GM21528 (cell line): ENCODE data around the gene ITGB2.
"Not testable (repeated sequence)": the region's sequence is repeated elsewhere in the genome, so short reads cannot be mapped to it uniquely, and the experiment has no call there.

Experiments used
- ATAC-seq: cut with Tn5 transposase; IDR thresholded peaks from one replicate; pipeline ENCODE4 v1.9.1; 2021; ENCODE audit warnings: mild to moderate bottlenecking, moderate library complexity; ENCODE audit not compliant: unreplicated experiment, low FRiP score

ITGB2 gene

GRCh38 chr21:44927587-44928461, 7.1 kb upstream of the ITGB2 start:
- ATAC-seq, result no peak

DNA sequence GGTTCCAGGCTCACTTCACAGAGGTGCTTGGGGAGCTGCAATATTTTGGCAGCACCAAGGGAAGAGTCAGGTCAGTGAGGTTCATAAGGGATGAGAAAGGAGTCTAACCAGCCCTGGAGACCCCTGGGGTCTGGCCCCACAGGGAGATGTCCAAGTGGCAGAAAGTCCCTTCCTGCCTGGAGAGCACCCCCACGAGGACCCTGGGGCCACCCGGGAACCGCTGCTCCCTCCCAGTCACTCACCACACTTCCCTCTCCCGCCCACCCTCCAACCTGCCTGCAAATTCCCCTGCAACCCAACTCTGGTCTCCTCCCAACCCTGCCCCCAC, 6.5 kb upstream of the ITGB2 start:
- ATAC-seq, result no peak

- no peak for ATAC-seq
Observed at GRCh38 chr21:44926331-44927101, 5.8 kb upstream of the ITGB2 start.

GRCh38 chr21:44925378-44925755, 4.7 kb upstream of the ITGB2 start:
- no peak for ATAC-seq

DNA sequence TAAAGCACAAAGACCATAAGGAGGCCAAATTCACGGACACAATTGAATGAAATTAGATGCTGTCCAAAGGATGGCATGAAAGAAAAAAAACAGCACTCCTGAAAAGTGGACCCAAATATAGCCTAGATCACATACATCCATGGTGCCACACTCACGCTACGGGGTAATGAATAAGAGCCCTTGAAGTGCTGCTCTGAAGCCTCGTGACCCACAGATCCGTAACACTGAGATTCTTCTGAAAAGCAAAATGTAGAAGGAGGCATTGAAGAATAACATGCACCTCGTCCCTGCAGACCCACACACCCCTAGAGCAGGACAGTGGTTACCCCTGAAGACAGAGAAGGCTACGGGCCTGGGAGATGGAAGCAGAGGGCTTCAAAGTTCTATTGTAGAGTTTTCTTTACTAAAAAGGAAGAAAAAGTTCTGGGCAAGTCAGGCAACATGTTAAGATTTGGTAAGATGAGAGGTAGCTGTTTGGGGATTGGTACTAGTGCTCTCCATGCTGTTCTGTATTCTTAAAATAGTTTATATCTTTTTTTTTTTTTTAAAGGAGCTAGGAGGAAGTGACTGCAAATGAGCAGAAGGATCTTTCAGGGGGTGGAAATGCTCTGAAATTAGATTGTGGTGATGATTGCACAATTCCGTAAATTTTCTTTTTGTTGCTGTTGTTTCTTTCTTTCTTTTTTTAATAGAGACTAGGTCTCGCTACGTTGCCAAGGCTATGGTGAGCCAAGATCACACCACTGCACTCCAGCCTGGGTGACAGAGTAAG, 4.1 kb upstream of the ITGB2 start:
- ATAC-seq, result no peak

GRCh38 chr21:44923480-44924084, 2.9 kb upstream of the ITGB2 start:
- no peak for ATAC-seq

- ATAC-seq, result no peak
Observed at GRCh38 chr21:44921928-44922327, 1.2 kb upstream of the ITGB2 start.

- ATAC-seq, result peak; percentile 11
Observed at GRCh38 chr21:44919913-44920693, 596 bp downstream of the ITGB2 start.

DNA sequence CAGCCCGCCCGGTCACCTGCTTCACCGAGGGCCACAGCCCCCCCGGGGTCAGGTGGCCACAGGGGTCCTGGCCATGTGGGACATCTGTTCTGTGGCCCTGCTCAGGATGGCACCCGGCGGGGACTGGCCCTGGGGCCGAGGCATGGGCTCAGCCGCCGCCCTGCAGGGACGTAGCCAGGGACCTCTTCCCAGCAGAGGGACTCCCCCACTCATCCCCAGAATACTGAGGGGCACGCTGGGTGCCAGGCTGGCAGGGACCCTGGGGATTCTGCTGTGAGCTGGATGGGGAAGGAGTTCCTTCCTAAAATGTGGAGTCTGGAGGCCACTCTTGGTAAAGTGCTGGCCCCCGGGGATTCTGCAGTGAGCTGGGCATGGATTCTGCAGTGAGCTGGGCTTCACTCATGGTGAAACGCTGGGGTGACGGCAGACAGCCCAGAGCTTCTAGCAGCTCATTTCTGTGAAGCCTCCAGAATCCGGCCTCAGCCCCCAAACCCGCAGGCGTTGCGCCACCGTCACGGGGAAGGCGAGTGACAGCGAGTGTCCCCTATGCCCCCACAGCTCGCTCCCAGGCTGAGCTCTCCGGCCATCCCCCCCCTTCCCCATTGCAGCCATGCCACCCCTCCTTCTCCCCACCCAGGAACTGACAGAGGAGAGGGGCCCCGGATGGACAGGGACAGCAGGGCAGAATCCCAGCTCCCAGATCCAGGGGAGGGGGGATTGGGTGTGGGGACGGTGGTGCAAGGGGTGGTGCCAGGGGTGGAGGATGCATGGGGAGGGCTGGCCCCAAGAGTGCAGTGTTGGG, 1.4 kb downstream of the ITGB2 start:
- ATAC-seq, result no peak

DNA sequence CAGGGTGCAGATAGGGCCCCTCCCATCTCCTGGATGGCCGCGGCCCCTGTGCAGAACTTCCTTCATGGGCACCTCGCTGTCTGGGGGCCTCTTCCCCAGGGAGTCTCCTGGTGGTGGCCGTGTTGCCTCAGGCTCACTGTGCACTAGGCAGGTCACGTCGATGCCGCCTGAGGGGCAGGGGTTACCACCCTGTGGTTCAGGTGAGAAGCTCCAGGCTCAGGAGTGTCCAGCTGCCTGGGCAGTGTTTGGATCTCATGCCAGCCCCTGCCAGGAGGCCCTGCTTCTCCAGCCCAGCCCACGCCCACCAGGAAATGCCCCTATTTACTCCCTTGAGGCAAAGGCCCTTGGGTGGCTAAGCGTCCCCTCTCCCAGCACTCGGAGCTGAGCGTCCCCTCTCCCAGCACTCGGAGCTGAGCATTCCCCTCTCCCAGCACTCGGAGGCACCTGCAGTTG, 2.1 kb downstream of the ITGB2 start:
- ATAC-seq, result no peak

- no peak for ATAC-seq
Observed at GRCh38 chr21:44918107-44918470, 2.6 kb downstream of the ITGB2 start.

- no peak for ATAC-seq
Observed at GRCh38 chr21:44917446-44918106, 3.1 kb downstream of the ITGB2 start.

GRCh38 chr21:44916965-44917364, 3.7 kb downstream of the ITGB2 start:
- ATAC-seq, result no peak

- ATAC-seq, result no peak
Observed at GRCh38 chr21:44914176-44914874, 6.4 kb downstream of the ITGB2 start.

- ATAC-seq, result no peak
Observed at GRCh38 chr21:44913425-44914175, 7.1 kb downstream of the ITGB2 start.

DNA sequence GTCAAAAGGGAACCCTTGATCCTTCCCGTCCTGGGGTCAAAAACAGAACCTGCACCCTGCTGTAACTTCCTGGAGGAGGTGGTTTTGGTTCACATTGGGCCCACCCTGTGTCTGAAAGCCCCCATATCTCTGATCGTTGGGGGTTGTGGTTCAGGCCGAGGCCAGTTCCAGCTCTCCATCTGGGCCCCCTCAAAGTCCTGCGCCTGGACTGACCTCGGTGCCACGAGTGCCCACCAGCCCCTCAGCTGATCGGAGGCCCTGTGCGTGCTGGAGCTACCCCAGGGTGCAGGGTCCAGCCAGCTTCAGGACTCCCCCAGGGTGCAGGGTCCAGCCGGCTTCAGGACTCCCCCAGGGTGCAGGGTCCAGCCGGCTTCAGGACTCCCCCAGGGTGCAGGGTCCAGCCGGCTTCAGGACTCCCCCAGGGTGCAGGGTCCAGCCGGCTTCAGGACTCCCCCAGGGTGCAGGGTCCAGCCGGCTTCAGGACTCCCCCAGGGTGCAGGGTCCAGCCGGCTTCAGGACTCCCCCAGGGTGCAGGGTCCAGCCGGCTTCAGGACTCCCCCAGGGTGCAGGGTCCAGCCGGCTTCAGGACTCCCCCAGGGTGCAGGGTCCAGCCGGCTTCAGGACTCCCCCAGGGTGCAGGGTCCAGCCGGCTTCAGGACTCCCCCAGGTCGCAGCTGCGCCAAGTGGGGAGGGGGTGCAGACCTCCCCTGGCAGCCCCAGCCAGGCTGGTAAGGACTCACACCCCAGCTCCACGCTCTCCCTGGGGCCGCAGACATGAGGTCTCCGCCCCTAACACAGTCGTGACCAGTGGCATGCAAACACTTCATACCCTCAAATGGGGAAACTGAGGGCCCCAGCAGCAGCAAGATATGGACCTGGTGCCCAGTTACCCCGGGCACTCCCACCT, 7.9 kb downstream of the ITGB2 start:
- not testable (repeated sequence) for ATAC-seq

GRCh38 chr21:44912158-44912473, 8.6 kb downstream of the ITGB2 start:
- ATAC-seq, result no peak
